WTC11 (cell line): ENCODE results near the gene BMP3.

Experiments used
- ARID4B ChIP-seq: sonication (generic); formaldehyde crosslinking; IDR thresholded peaks from 2 replicates; pipeline ENCODE4 v1.8.0; 2023; ENCODE audit warnings: missing genetic modification reagents, mild to moderate bottlenecking, borderline replicate concordance
- CTCF ChIP-seq: fragments of 200-600 bp; IDR thresholded peaks from 2 replicates; pipeline ENCODE4 v1.8.0; 2022; ENCODE audit warnings: antibody characterized with exemption
- ESRRA ChIP-seq: sonication (generic); formaldehyde crosslinking; IDR thresholded peaks from 2 replicates; pipeline ENCODE4 v1.8.1; 2022; ENCODE audit warnings: mild to moderate bottlenecking, missing genetic modification reagents, borderline replicate concordance
- KAT7 ChIP-seq: sonication (generic); formaldehyde crosslinking; IDR thresholded peaks from 2 replicates; pipeline ENCODE4 v1.8.1; 2023; ENCODE audit warnings: missing genetic modification reagents, mild to moderate bottlenecking, borderline replicate concordance

GRCh38 chr4:81085979-81086378, 55.5 kb downstream of the BMP3 start:
- TF ChIP-seq ESRRA (CRISPR knock-in tag) = no peak
- no peak for TF ChIP-seq CTCF
- no peak for TF ChIP-seq ARID4B (CRISPR knock-in tag)
- TF ChIP-seq KAT7 (CRISPR knock-in tag) = no peak
